ENCODE results near the gene ANO4.

ANO4 gene

DNA sequence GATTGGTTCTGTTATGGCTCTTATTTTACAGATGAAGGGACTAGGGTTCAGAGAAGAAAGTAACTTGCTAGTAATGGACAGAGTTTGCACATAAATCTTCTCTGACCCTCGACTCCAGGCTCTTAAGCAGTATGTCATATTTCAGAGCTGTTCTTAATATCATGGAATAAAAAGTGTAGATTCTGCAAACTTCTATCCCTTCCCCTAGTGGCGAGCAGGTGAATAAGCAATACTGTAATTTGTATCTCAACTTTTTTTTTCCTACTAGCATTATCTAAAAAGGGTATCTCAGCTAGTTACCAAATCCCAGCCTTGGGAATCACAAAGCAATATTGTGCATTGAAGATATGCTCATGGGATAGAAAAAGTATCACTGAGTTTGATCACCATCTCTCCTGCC lies 83.2 kb downstream of the ANO4 start:
- no peak for DNase-seq (ENCODE audit: low read depth)
- no peak overlapping the region for H3K4me3 ChIP-seq (ENCODE audit: low read depth, low read length)
- no peak for TF ChIP-seq POLR2A (IDR thresholded peaks at IDR 0.05; ENCODE audit: extremely low read depth, insufficient read length)
- TF ChIP-seq, protein P1, sequence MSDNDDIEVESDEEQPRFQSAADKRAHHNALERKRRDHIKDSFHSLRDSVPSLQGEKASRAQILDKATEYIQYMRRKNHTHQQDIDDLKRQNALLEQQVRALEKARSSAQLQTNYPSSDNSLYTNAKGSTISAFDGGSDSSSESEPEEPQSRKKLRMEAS (IDR thresholded peaks at IDR 0.05; ENCODE audit: low read depth, low read length), result 0 out of 2 replicates have a peak, but pooled peaks have one; percentile 13
- TF ChIP-seq, protein P2, sequence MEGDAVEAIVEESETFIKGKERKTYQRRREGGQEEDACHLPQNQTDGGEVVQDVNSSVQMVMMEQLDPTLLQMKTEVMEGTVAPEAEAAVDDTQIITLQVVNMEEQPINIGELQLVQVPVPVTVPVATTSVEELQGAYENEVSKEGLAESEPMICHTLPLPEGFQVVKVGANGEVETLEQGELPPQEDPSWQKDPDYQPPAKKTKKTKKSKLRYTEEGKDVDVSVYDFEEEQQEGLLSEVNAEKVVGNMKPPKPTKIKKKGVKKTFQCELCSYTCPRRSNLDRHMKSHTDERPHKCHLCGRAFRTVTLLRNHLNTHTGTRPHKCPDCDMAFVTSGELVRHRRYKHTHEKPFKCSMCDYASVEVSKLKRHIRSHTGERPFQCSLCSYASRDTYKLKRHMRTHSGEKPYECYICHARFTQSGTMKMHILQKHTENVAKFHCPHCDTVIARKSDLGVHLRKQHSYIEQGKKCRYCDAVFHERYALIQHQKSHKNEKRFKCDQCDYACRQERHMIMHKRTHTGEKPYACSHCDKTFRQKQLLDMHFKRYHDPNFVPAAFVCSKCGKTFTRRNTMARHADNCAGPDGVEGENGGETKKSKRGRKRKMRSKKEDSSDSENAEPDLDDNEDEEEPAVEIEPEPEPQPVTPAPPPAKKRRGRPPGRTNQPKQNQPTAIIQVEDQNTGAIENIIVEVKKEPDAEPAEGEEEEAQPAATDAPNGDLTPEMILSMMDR (IDR thresholded peaks at IDR 0.05; ENCODE audit: low read depth, low read length), result peak; percentile 38

DNA sequence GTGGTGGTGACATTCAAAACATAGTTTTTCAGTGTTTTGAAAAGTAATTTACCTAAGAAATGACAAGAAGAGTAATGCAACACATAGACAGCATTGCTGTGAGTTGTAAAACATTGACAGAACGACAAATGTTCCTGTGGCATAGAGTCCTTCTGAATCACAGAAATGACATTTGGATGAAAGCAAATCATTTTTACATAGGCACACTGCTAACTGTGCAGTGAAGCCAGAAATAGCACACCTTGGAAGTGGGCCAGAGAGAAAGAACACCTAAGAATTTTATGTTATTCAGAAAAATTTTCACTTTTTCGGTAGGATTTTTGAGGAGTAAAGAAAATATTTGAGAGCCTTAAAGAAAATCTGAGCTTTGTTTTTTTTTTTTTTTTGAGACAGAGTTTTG lies 100.6 kb downstream of the ANO4 start:
- no peak overlapping the region for H3K4me3 ChIP-seq (ENCODE audit: low read depth, low read length)
- TF ChIP-seq, protein P1 (IDR thresholded peaks at IDR 0.05; ENCODE audit: low read depth, low read length), result no peak
- TF ChIP-seq MYC (IDR thresholded peaks at IDR 0.05; ENCODE audit: low read depth, low read length) (no peak), POLR2A (IDR thresholded peaks at IDR 0.05; ENCODE audit: extremely low read depth, insufficient read length) (no peak)
- TF ChIP-seq, protein P2 (IDR thresholded peaks at IDR 0.05; ENCODE audit: low read depth, low read length), result no peak
- DNase-seq (ENCODE audit: low read depth), result no peak

- H3K4me3 ChIP-seq (ENCODE audit: low read depth, low read length), result no peak overlapping the region
- TF ChIP-seq, protein P2 (IDR thresholded peaks at IDR 0.05; ENCODE audit: low read depth, low read length), result no peak
- TF ChIP-seq MYC (IDR thresholded peaks at IDR 0.05; ENCODE audit: low read depth, low read length), result no peak
- no peak for TF ChIP-seq POLR2A (IDR thresholded peaks at IDR 0.05; ENCODE audit: extremely low read depth, insufficient read length)
- TF ChIP-seq, protein P1 (IDR thresholded peaks at IDR 0.05; ENCODE audit: low read depth, low read length), result no peak
Observed at GRCh38 chr12:100896192-100896591, 101.6 kb downstream of the ANO4 start.

GRCh38 chr12:100897240-100897639 lies 102.7 kb downstream of the ANO4 start:
- no peak for DNase-seq (ENCODE audit: low read depth)
- TF ChIP-seq, protein P2 (IDR thresholded peaks at IDR 0.05; ENCODE audit: low read depth, low read length), result no peak
- no peak for TF ChIP-seq MYC (IDR thresholded peaks at IDR 0.05; ENCODE audit: low read depth, low read length)
- TF ChIP-seq, protein P1 (IDR thresholded peaks at IDR 0.05; ENCODE audit: low read depth, low read length), result no peak
- no peak for TF ChIP-seq POLR2A (IDR thresholded peaks at IDR 0.05; ENCODE audit: extremely low read depth, insufficient read length)
- H3K4me3 ChIP-seq (ENCODE audit: low read depth, low read length), result no peak overlapping the region

More at GRCh38 chr12:100896192-100896591, 101.6 kb downstream of the ANO4 start:
- no peak for DNase-seq (ENCODE audit: low read depth)

GRCh38 chr12:100899301-100899700 lies 104.7 kb downstream of the ANO4 start:
- no peak for TF ChIP-seq MYC (IDR thresholded peaks at IDR 0.05; ENCODE audit: low read depth, low read length)
- TF ChIP-seq, protein P2 (IDR thresholded peaks at IDR 0.05; ENCODE audit: low read depth, low read length), result no peak
- DNase-seq (ENCODE audit: low read depth), result no peak
- no peak overlapping the region for H3K4me3 ChIP-seq (ENCODE audit: low read depth, low read length)

DNA sequence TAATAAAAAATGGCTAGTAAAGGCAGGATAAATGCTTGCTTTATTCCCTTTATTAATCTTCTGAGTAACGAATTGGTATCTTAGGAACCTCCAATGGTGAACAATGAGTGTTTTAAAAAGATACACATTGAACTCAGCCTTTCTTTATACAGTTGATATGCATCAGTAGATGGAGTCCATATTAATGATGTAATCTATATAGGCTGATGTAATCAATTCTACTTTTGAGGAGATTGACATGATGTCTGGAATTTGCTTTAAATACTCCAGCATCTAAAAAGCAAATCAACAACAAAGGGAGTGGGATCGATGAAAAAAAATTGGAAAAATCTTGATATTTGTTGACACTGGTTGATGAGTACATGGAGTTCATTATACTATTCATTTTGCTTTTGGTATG lies 106.2 kb downstream of the ANO4 start:
- no peak overlapping the region for H3K4me3 ChIP-seq (ENCODE audit: low read depth, low read length)
- no peak for DNase-seq (ENCODE audit: low read depth)
- TF ChIP-seq, protein P2 (IDR thresholded peaks at IDR 0.05; ENCODE audit: low read depth, low read length), result no peak
- TF ChIP-seq, protein P1 (IDR thresholded peaks at IDR 0.05; ENCODE audit: low read depth, low read length), result no peak
- no peak for TF ChIP-seq MYC (IDR thresholded peaks at IDR 0.05; ENCODE audit: low read depth, low read length)
- no peak for TF ChIP-seq POLR2A (IDR thresholded peaks at IDR 0.05; ENCODE audit: extremely low read depth, insufficient read length)

Measured in NB4 (cell line).